NCI-H187 (cell line): ENCODE measurements around the gene MMP24OS.

ENCODE experiments used
- DNase-seq, 2 experiments: peaks; one replicate each; lab custom pipeline; 2025; lab: John Stamatoyannopoulos, UW

Gene MMP24OS

GRCh38 chr20:35306931-35307517 lies 29.1 kb upstream of the MMP24OS start:
- DNase-seq: no peak

GRCh38 chr20:35305682-35306556 lies 28.0 kb upstream of the MMP24OS start:
- DNase-seq: no peak

- DNase-seq: no peak
These were observed 27.0 kb upstream of the MMP24OS start for GRCh38 chr20:35304956-35305355.

GRCh38 chr20:35303735-35304491 lies 26.0 kb upstream of the MMP24OS start:
- peak; percentile 44 for DNase-seq

- no peak for DNase-seq
These were observed 25.4 kb upstream of the MMP24OS start for GRCh38 chr20:35303382-35303734.

- DNase-seq: no peak
These were observed 24.8 kb upstream of the MMP24OS start for GRCh38 chr20:35302421-35303335.

GRCh38 chr20:35301426-35301825 lies 23.5 kb upstream of the MMP24OS start:
- DNase-seq: no peak

- no peak for DNase-seq
These were observed 22.7 kb upstream of the MMP24OS start for GRCh38 chr20:35300469-35301262.

GRCh38 chr20:35299780-35300179 lies 21.9 kb upstream of the MMP24OS start:
- no peak for DNase-seq

- DNase-seq: no peak
These were observed 20.3 kb upstream of the MMP24OS start for GRCh38 chr20:35298264-35298663.

GRCh38 chr20:35297740-35298139 lies 19.8 kb upstream of the MMP24OS start:
- DNase-seq: no peak

- no peak for DNase-seq
These were observed 19.2 kb upstream of the MMP24OS start for GRCh38 chr20:35297155-35297554.

- no peak for DNase-seq
These were observed 18.2 kb upstream of the MMP24OS start for GRCh38 chr20:35296101-35296554.

GRCh38 chr20:35295674-35296073 lies 17.8 kb upstream of the MMP24OS start:
- no peak for DNase-seq

GRCh38 chr20:35295058-35295457 lies 17.1 kb upstream of the MMP24OS start:
- DNase-seq: no peak

GRCh38 chr20:35294293-35294685 lies 16.4 kb upstream of the MMP24OS start:
- DNase-seq: no peak

- DNase-seq: no peak
These were observed 15.7 kb upstream of the MMP24OS start for GRCh38 chr20:35293303-35294292.

GRCh38 chr20:35292504-35293285 lies 14.8 kb upstream of the MMP24OS start:
- no peak for DNase-seq
